Lung (tissue), 12 donors: ENCODE data around the gene SERPINI1. TPM values are rescaled to one million over a fixed set of nuclear protein-coding genes. Genes with fewer than 3 reads are reported as not detected.

Experiments used
- ATAC-seq: fragments of 200-7000 bp; cut with Tn5 transposase; one replicate; pipeline ENCODE4 v1.9.1; 2020; ENCODE audit warnings: moderate number of reproducible peaks; ENCODE audit not compliant: insufficient read depth, low FRiP score
- DNase-seq, 3 donors: peaks; one replicate each; pipeline ENCODE4 v3.0.0-alpha.2; 2013 to 2017
- H3K27ac ChIP-seq, 2 donors: one replicate each; pipeline ENCODE4 v1.5.1; 2013; ENCODE audit warnings: mild to moderate bottlenecking in 2 of 2, moderate library complexity in 2 of 2, control low read depth in 1 of 2, inconsistent platforms in 1 of 2, low read depth in 1 of 2, low read length in 1 of 2
- H3K27me3 ChIP-seq, 3 donors: one replicate each; pipeline ENCODE4 v1.5.1; 2013; ENCODE audit warnings: low read length in 2 of 3; ENCODE audit not compliant: control insufficient read depth in 3 of 3, insufficient read depth in 3 of 3
- H3K36me3 ChIP-seq, 4 donors: one replicate each; pipeline ENCODE4 v1.5.1; 2013; ENCODE audit warnings: low read length in 4 of 4, mild to moderate bottlenecking in 1 of 4, moderate library complexity in 1 of 4; ENCODE audit not compliant: control insufficient read depth in 4 of 4, insufficient read depth in 4 of 4
- H3K4me1 ChIP-seq, 5 donors: one replicate each; pipeline ENCODE4 v1.5.1; 2013; ENCODE audit warnings: low read length in 5 of 5, mild to moderate bottlenecking in 2 of 5, moderate library complexity in 1 of 5; ENCODE audit not compliant: control insufficient read depth in 5 of 5, insufficient read depth in 5 of 5
- H3K4me3 ChIP-seq: one replicate; pipeline ENCODE4 v1.5.1; 2013; ENCODE audit warnings: mild to moderate bottlenecking, control low read depth, moderate library complexity
- H3K9ac ChIP-seq, 2 donors: one replicate each; pipeline ENCODE4 v1.5.1; 2013; ENCODE audit warnings: low read length in 2 of 2, control low read depth in 1 of 2; ENCODE audit not compliant: insufficient read depth in 1 of 2
- H3K9me3 ChIP-seq, 4 donors: one replicate each; pipeline ENCODE4 v1.5.1; 2013; ENCODE audit warnings: low read length in 3 of 4, mild to moderate bottlenecking in 1 of 4, moderate library complexity in 1 of 4; ENCODE audit not compliant: control insufficient read depth in 4 of 4, insufficient read depth in 3 of 4
- WGBS, 2 donors: extraction: QIAGEN DNeasy Blood & Tissue Kit; methylation state at CpG; one replicate each; pipeline ENCODE4 v1.1.7; 2013; 5-methylcytosine and 5-hydroxymethylcytosine counted together
- polyA plus RNA-seq, 2 donors: library from polyadenylated mRNA; stranded (reverse); fragments of 200-250 nt; gene quantifications; one replicate each; pipeline ENCODE4 v1.2.1, GENCODE V29; 2013
- total RNA-seq, 2 donors: library from RNA; depleted of rRNA in 1 of 2; stranded (reverse); fragments of >200 nt in 1 of 2; gene quantifications; one replicate each; pipeline ENCODE4 v1.2.1, GENCODE V29; 2014 to 2021
- TF ChIP-seq, protein P1 (sequence below): IDR thresholded peaks from 2 replicates; pipeline ENCODE4 v1.5.1; 2012; ENCODE audit warnings: mild to moderate bottlenecking; ENCODE audit errors: control extremely low read depth, extremely low read depth
- donor health status: control.
- donor health status: control.
- donor health status: Bipolar disorder and iron deficiency.
- donor health status: healthy.
- donor health status: DM: yes; HTN: yes; CAD: no.

The SERPINI1 gene
- total and polyA plus RNA-seq, 4 donors: 3.3 to 18.3 (median 5.5) TPM

DNA sequence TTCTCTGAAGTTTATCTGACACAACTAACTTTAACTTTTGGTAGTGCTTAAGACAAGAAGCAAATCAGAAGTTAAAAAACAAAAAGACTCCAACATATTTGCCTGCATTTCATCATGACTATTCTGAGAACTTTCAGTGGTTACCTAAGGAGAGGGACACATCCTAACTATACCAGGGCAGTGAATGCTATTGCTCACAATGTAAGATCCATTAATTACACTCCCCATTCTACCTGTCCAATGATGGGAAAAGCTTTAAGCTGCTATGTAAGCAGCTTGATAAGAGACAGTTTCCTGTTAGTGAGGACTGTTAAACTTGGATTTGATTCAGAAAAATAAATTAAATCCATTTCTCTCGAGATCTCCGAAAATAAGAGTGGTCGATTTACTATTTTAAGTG, 37.5 kb downstream of the SERPINI1 start:
- H3K4me1 ChIP-seq: peaks cover 0 to 2% (median 0%) of the 10 kb centered on the region in 5 donors
- H3K9ac ChIP-seq: no peak overlapping the region
- H3K9me3 ChIP-seq: peaks cover 0 to 2% (median under 1%) of the 10 kb centered on the region in 4 donors
- TF ChIP-seq, protein P1, sequence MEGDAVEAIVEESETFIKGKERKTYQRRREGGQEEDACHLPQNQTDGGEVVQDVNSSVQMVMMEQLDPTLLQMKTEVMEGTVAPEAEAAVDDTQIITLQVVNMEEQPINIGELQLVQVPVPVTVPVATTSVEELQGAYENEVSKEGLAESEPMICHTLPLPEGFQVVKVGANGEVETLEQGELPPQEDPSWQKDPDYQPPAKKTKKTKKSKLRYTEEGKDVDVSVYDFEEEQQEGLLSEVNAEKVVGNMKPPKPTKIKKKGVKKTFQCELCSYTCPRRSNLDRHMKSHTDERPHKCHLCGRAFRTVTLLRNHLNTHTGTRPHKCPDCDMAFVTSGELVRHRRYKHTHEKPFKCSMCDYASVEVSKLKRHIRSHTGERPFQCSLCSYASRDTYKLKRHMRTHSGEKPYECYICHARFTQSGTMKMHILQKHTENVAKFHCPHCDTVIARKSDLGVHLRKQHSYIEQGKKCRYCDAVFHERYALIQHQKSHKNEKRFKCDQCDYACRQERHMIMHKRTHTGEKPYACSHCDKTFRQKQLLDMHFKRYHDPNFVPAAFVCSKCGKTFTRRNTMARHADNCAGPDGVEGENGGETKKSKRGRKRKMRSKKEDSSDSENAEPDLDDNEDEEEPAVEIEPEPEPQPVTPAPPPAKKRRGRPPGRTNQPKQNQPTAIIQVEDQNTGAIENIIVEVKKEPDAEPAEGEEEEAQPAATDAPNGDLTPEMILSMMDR: no peak
- H3K27ac ChIP-seq: no peak overlapping the region
- WGBS, 2 donors: 23% methylated on average over 3 of the region's 3 CpGs
- no peaks in the 10 kb centered on the region for H3K27me3 ChIP-seq
- ATAC-seq: no peak
- no peaks in the 10 kb centered on the region for H3K36me3 ChIP-seq
- no peak for DNase-seq
- H3K4me3 ChIP-seq: no peak overlapping the region

DNA sequence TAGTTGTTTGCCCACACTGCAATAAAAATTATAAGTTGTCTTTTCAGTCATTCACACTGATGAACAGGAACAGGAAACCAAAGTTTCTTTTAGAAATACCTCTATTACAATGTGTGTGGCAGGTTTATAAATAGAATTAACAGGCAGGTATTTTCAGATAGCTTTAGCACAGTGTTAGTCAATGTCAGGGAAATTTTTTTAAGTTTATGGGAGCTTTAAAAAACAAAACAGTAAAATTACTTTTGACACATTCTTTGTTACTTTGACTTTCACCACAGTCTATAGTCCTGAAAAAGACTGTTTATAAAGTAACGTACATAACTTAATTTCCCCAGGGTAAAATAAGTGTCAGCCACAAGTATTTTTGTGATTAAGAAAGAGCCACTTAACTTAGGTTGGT, 38.1 kb downstream of the SERPINI1 start:
- DNase-seq: no peak
- Histone ChIP-seq H3K9ac (no peak overlapping the region), H3K36me3 (no peaks in the 10 kb centered on the region), H3K27me3 (no peaks in the 10 kb centered on the region), H3K9me3 (peaks cover 0 to 8% (median 2%) of the 10 kb centered on the region in 4 donors), H3K4me3 (no peak overlapping the region), H3K4me1 (peaks cover 0 to 2% (median 0%) of the 10 kb centered on the region in 5 donors), H3K27ac (no peak overlapping the region)
- WGBS, 2 donors: 58 to 69% methylated on average over 1 of the region's 1 CpG
- no peak for ATAC-seq
- TF ChIP-seq, protein P1: no peak

DNA sequence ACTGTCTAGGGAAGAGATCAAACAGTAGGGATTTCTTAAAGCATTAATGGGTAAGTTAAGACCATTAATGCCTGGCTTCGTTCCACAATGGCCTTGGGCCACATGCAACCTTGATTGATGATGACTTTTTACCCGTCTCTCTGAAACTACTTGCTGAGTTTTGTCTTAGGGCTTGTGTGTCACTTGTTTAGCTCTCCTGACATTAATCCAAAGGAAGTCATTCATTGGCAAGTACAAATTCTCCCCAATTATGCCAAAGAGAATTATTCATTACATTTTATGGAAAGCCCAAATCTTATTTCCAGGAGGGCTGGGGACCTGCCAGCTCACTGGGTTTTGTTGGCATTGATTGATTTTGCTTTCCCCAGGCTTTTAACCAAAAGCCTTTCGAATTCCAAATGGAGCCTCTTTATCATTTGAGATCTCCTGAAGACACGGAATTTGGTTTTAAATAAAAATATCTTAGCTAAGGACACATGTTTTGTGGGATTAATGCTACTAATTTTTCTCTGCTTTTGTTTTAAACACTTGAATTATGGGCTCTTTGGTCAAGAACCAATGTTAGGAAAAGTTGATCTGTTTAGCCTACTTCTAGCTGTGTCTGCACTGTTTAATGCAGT, 40.7 kb downstream of the SERPINI1 start:
- H3K27me3 ChIP-seq: no peaks in the 10 kb centered on the region
- H3K9me3 ChIP-seq: peaks cover 0 to 8% (median 2%) of the 10 kb centered on the region in 4 donors
- 42 to 59% methylated on average over 4 of the region's 4 CpGs for WGBS, 2 donors
- no peak overlapping the region for H3K4me3 ChIP-seq
- H3K4me1 ChIP-seq: peaks cover 0 to 2% (median 0%) of the 10 kb centered on the region in 5 donors
- no peak for ATAC-seq
- no peak overlapping the region for H3K9ac ChIP-seq
- no peaks in the 10 kb centered on the region for H3K36me3 ChIP-seq
- TF ChIP-seq, protein P1: no peak
- DNase-seq: no peak
- no peak overlapping the region for H3K27ac ChIP-seq

DNA sequence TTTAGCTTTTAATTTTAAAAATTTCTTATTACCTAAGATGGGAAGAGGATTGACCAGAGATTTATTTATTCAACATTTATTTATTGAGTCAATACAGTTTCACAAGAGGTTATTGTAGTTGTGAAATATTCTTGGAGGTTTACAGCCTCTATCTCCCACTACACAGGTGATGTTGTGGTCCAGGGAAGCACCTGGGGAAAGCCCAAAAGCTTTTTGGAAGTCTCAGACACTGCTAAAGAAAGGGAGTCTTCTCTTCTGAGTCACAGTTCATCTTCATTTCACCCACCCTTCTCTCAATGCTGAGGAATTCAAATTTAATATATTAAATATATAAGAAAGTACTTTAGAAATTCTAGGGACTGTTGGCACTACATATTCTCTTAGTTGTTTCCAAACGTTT, 41.8 kb downstream of the SERPINI1 start:
- TF ChIP-seq, protein P1: no peak
- no peak for ATAC-seq
- H3K36me3 ChIP-seq: no peaks in the 10 kb centered on the region
- H3K9me3 ChIP-seq: peaks cover 0 to 8% (median 2%) of the 10 kb centered on the region in 4 donors
- no peak overlapping the region for H3K9ac ChIP-seq
- peaks cover 0 to 2% (median 0%) of the 10 kb centered on the region in 5 donors for H3K4me1 ChIP-seq
- no peak for DNase-seq
- no peak overlapping the region for H3K27ac ChIP-seq
- no peaks in the 10 kb centered on the region for H3K27me3 ChIP-seq
- H3K4me3 ChIP-seq: no peak overlapping the region
- 58 to 86% methylated on average over 1 of the region's 1 CpG for WGBS, 2 donors
